ENCODE measurements around the gene SLC25A47.
"Not testable (repeated sequence)": the region's sequence is repeated elsewhere in the genome, so short reads cannot be mapped to it uniquely, and the experiment has no call there.

The SLC25A47 gene

GRCh38 chr14:100328495-100329163 lies 5.5 kb downstream of the SLC25A47 start:
- DNase-seq = no peak

GRCh38 chr14:100329233-100330006 lies 6.3 kb downstream of the SLC25A47 start:
- DNase-seq = no peak

GRCh38 chr14:100330007-100330344 lies 6.8 kb downstream of the SLC25A47 start:
- no peak for DNase-seq

GRCh38 chr14:100330388-100330931 lies 7.3 kb downstream of the SLC25A47 start:
- DNase-seq = no peak

- no peak for DNase-seq
Measured at GRCh38 chr14:100332071-100332639, 9.0 kb downstream of the SLC25A47 start.

GRCh38 chr14:100332797-100333196 lies 9.7 kb downstream of the SLC25A47 start:
- DNase-seq = no peak

- DNase-seq = no peak
Measured at GRCh38 chr14:100333311-100333710, 10.2 kb downstream of the SLC25A47 start.

- no peak for DNase-seq
Measured at GRCh38 chr14:100333827-100334226, 10.7 kb downstream of the SLC25A47 start.

- no peak for DNase-seq
Measured at GRCh38 chr14:100334904-100335303, 11.8 kb downstream of the SLC25A47 start.

- no peak for DNase-seq
Measured at GRCh38 chr14:100336618-100337530, 13.7 kb downstream of the SLC25A47 start.

- DNase-seq = no peak
Measured at GRCh38 chr14:100339766-100340422, 16.8 kb downstream of the SLC25A47 start.

GRCh38 chr14:100340423-100340813 lies 17.3 kb downstream of the SLC25A47 start:
- DNase-seq = no peak

- DNase-seq = no peak
Measured at GRCh38 chr14:100341301-100342031, 18.3 kb downstream of the SLC25A47 start.

- DNase-seq = no peak
Measured at GRCh38 chr14:100342195-100342594, 19.1 kb downstream of the SLC25A47 start.

- not testable (repeated sequence) for DNase-seq
Measured at GRCh38 chr14:100342826-100343225, 19.7 kb downstream of the SLC25A47 start.

- not testable (repeated sequence) for DNase-seq
Measured at GRCh38 chr14:100344657-100345056, 21.5 kb downstream of the SLC25A47 start.

- no peak for DNase-seq
Measured at GRCh38 chr14:100345711-100346110, 22.6 kb downstream of the SLC25A47 start.

GRCh38 chr14:100346306-100347091 lies 23.4 kb downstream of the SLC25A47 start:
- no peak for DNase-seq

- DNase-seq = no peak
Measured at GRCh38 chr14:100348253-100348729, 25.2 kb downstream of the SLC25A47 start.
